Activated T-cell treated with anti-CD3 and anti-CD28 coated beads, Interleukin-2, amount 50 U/mL, for 24 hours (primary cell): ENCODE measurements around the gene PIK3CG.
"Not testable (repeated sequence)": the region's sequence is repeated elsewhere in the genome, so short reads cannot be mapped to it uniquely, and the experiment has no call there.

Experiments
- DNase-seq: peaks from one replicate; pipeline ENCODE4 v3.0.0-alpha.2; 2020
- H3K27ac Mint-ChIP-seq: 2 replicates; pipeline ENCODE4 v1.8.0; 2020; ENCODE audit warnings: mild to moderate bottlenecking, mixed read lengths
- H3K27me3 Mint-ChIP-seq: 2 replicates; pipeline ENCODE4 v1.8.0; 2020; ENCODE audit warnings: mixed read lengths
- H3K36me3 Mint-ChIP-seq: 2 replicates; pipeline ENCODE4 v1.8.0; 2020; ENCODE audit warnings: low read depth, mixed read lengths
- H3K4me1 Mint-ChIP-seq: 2 replicates; pipeline ENCODE4 v1.8.0; 2020; ENCODE audit warnings: low read depth, mixed read lengths
- H3K4me3 Mint-ChIP-seq: 2 replicates; pipeline ENCODE4 v1.8.0; 2020; ENCODE audit warnings: mild to moderate bottlenecking, moderate library complexity, mixed read lengths
- H3K9me3 Mint-ChIP-seq: 2 replicates; pipeline ENCODE4 v1.8.0; 2020; ENCODE audit warnings: mixed read lengths

Gene PIK3CG

DNA sequence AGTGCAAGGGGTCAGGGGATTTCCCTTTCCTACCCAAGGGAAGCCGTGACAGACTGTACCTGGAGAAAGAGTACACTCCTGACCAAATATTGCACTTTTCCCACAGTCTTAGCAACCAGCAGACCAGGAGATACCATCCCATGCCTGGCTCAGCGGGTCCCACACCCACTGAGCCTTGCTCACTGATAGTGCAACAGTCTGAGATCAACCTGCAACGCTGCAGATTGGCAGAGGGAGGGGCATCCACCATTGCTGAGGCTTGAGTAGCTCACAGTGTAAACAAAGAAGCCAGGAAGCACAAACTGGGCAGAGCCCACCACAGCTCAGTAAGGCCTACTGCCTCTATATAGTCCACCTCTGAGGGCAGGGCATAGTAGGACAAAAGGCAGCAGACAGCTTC lies 53.9 kb downstream of the PIK3CG start:
- Mint-ChIP-seq H3K4me3 (no peak overlapping the region), H3K27me3 (no peaks in the 10 kb centered on the region), H3K36me3 (peaks cover 10% of the 10 kb centered on the region), H3K9me3 (peaks cover 27% of the 10 kb centered on the region), H3K27ac (no peak overlapping the region), H3K4me1 (peaks cover 6% of the 10 kb centered on the region)
- no peak for DNase-seq

DNA sequence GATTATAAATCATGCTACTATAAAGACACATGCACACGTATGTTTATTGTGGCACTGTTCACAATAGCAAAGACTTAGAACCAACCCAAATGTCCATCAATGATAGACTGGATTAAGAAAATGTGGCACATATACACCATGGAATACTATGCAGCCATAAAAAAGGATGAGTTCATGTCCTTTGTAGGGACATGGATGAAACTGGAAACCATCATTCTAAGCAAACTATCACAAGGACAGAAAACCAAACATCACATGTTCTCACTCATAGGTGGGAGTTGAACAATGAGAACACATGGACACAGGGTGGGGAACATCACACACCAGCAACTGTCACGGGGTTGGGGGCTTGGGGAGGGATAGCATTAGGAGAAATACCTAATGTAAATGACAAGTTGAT lies 59.4 kb downstream of the PIK3CG start:
- H3K27me3 Mint-ChIP-seq, H3K4me1 Mint-ChIP-seq, H3K36me3 Mint-ChIP-seq, H3K27ac Mint-ChIP-seq, DNase-seq, H3K4me3 Mint-ChIP-seq: not testable (repeated sequence)
- peaks cover 30% of the 10 kb centered on the region for H3K9me3 Mint-ChIP-seq

DNA sequence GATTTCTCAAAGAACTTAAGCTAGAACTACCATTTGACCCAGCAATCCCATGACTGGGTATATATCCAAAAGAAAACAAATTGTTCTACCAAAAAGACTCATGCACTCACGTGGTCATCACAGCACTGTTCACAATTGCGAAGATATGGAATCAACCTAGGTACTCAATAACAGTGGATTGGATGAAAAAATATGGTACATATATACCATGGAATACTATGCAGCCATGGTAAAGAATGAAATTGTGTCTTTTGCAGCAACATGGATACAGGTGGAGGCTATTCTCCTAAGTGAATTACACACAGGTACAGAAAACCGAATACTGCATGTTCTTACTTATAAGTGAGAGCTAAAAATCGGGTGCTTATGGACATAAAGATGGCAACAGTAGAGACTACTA lies 61.8 kb downstream of the PIK3CG start:
- DNase-seq, result no peak
- Mint-ChIP-seq H3K9me3 (peaks cover 12% of the 10 kb centered on the region), H3K4me3 (no peak overlapping the region), H3K36me3 (no peaks in the 10 kb centered on the region), H3K4me1 (peaks cover 2% of the 10 kb centered on the region), H3K27me3 (no peaks in the 10 kb centered on the region), H3K27ac (no peak overlapping the region)

DNA sequence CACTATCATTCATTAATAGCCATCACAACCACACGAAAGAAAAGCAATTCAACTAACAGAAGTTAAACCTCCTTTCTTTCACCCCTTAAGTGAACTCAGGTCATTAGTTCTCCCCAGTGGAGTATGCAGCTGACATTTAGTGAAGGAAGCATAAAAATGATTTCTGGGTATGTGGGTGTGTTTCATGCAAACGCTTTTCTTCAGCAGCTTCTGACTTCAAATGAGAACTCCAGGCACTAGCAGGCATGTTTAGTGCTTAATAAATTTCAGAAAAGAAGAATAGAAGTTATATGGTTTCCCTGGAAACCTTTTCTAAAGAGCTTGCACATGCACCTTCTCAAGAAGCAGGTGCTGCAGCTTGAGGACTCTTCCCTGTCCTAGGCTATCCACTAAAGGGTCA lies 62.5 kb downstream of the PIK3CG start:
- H3K4me1 Mint-ChIP-seq, result peaks cover 2% of the 10 kb centered on the region
- H3K4me3 Mint-ChIP-seq, result no peak overlapping the region
- H3K9me3 Mint-ChIP-seq, result peaks cover 8% of the 10 kb centered on the region
- H3K27ac Mint-ChIP-seq, result no peak overlapping the region
- H3K36me3 Mint-ChIP-seq, result no peaks in the 10 kb centered on the region
- no peak for DNase-seq
- H3K27me3 Mint-ChIP-seq, result no peaks in the 10 kb centered on the region

DNA sequence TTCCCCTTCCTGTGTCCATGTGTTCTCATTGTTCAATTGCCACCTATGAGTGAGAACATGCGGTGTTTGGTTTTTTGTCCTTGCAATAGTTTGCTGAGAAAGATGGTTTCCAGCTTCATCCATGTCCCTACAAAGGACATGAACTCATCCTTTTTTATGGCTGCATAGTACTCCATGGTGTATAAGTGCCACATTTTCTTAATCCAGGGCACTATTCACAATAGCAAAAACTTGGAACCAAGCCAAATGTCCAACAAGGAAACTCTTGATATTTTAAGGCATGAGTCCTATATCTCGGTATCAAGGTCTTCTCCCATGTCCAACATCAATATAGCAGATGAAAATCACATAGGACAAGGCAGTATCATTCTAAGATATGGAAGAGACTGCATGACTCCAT lies 64.5 kb downstream of the PIK3CG start:
- not testable (repeated sequence) for H3K27ac Mint-ChIP-seq, H3K36me3 Mint-ChIP-seq, H3K4me3 Mint-ChIP-seq, H3K9me3 Mint-ChIP-seq, H3K27me3 Mint-ChIP-seq, H3K4me1 Mint-ChIP-seq, DNase-seq

DNA sequence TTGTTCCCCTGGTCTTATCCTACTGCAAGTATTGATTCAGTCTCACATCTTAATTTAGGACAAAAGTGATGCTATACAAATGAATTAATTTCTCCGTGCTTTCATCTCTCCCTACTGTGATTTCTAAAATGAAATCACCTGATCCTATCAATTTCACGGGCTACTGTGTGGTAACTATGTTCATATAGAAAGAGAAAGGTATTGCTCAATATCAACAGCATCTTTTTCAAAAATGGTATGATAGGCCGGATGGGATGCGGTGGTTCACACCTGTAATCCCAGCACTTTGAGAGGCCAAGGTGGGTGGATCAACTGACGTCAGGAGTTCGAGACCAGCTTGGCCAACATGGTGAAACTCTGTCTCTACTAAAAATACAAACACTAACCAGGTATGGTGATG lies 71.2 kb downstream of the PIK3CG start:
- Mint-ChIP-seq H3K4me1 (no peaks in the 10 kb centered on the region), H3K4me3 (no peak overlapping the region), H3K27me3 (no peaks in the 10 kb centered on the region), H3K36me3 (no peaks in the 10 kb centered on the region), H3K9me3 (no peaks in the 10 kb centered on the region), H3K27ac (no peak overlapping the region)
- no peak for DNase-seq

DNA sequence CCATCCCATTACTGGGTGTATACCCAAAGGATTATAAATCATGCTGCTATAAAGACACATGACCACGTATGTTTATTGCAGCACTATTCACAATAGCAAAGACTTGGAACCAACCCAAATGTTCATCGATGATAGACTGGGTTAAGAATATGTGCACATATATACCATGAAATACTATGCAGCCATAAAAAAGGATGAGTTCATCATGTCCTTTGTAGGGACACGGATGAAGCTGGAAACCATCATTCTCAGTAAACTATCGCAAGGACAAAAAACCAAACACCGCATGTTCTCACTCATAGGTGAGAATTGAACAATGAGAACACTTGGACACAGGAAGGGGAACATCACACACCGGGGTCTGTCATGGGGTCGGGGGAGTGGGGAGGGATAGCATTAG lies 73.0 kb downstream of the PIK3CG start:
- H3K4me3 Mint-ChIP-seq, H3K4me1 Mint-ChIP-seq, H3K27ac Mint-ChIP-seq, DNase-seq, H3K27me3 Mint-ChIP-seq, H3K36me3 Mint-ChIP-seq, H3K9me3 Mint-ChIP-seq: not testable (repeated sequence)

DNA sequence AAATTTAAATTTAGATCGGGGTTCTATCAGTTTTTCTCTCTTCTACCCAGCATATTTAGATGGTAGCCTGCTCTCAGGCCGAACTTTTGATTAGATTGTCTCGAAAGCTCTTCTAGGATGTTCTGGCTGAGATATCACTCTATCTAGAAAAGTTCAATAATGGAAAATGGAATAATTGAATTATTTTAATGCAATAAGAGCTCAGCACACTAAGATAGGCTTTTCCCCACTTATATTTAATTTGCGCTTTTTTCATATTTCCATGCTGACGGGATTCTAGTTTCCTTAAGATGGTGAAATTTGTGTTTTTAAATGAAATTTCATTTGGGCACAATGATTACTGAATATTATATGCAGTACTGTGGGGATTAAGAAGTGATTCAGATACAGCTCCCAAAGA lies 73.7 kb downstream of the PIK3CG start:
- no peaks in the 10 kb centered on the region for H3K4me1 Mint-ChIP-seq
- no peak overlapping the region for H3K27ac Mint-ChIP-seq
- no peaks in the 10 kb centered on the region for H3K9me3 Mint-ChIP-seq
- no peak for DNase-seq
- H3K4me3 Mint-ChIP-seq, result no peak overlapping the region
- no peaks in the 10 kb centered on the region for H3K36me3 Mint-ChIP-seq
- no peaks in the 10 kb centered on the region for H3K27me3 Mint-ChIP-seq

DNA sequence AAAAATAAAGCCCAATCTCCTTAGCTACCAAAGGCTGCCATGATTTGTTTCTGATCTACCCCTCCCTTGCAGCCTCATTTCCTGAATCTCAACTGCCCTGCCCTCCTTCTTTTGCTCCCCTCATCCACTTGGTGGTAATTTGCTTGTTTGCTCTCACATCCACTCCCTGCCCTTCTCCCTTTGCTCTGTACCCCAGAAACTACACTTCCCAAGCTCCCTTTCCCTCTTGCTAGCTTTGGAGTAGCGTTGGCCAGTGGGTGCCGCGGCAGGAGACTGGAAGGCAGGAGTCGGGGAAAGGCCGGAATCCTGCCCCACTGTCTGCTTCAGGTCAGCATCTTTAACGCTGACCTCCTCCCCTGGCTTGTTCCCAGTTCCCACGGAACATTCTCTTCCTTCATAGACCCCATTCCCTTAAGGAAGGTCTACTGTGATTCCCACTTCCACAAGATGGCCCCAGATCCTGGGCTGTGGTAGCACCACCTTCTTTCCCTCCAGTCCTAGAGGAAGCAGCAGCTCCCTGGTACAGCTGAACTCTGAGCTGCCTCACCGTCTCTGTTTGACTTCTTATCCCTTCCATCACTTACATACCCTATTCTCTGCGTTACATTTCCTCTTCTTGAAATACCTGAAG lies 79.1 kb downstream of the PIK3CG start:
- DNase-seq, result no peak
- H3K9me3 Mint-ChIP-seq, result no peaks in the 10 kb centered on the region
- H3K4me3 Mint-ChIP-seq, result no peak overlapping the region
- no peaks in the 10 kb centered on the region for H3K36me3 Mint-ChIP-seq
- peaks cover 4% of the 10 kb centered on the region for H3K27me3 Mint-ChIP-seq
- H3K27ac Mint-ChIP-seq, result no peak overlapping the region
- H3K4me1 Mint-ChIP-seq, result no peaks in the 10 kb centered on the region

DNA sequence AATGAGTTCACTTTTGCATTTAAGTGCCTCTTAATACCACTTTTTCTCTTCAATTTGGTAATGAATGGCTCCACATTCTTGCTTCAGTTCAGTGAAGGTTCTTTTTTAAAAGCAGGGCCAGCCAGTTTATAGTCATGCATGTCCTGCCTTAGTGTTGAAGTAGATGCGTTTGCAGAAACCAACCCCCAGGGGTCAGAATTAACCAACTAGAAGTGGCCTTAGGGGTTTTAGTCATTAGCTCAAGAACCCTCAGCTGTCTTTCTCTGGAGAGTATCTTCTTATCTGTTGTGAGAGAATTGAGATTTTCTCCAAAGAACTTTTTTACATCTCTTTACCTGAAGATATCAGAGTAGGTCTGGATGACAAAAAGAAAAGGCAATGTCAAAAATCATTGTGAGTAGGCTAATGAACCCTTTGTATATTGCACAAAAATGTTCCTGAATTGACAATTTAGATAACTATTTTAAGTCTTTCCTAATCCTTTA lies 82.2 kb downstream of the PIK3CG start:
- Mint-ChIP-seq H3K4me1 (no peaks in the 10 kb centered on the region), H3K27me3 (peaks cover 4% of the 10 kb centered on the region), H3K36me3 (no peaks in the 10 kb centered on the region), H3K9me3 (no peaks in the 10 kb centered on the region), H3K4me3 (no peak overlapping the region), H3K27ac (no peak overlapping the region)
- DNase-seq, result no peak

DNA sequence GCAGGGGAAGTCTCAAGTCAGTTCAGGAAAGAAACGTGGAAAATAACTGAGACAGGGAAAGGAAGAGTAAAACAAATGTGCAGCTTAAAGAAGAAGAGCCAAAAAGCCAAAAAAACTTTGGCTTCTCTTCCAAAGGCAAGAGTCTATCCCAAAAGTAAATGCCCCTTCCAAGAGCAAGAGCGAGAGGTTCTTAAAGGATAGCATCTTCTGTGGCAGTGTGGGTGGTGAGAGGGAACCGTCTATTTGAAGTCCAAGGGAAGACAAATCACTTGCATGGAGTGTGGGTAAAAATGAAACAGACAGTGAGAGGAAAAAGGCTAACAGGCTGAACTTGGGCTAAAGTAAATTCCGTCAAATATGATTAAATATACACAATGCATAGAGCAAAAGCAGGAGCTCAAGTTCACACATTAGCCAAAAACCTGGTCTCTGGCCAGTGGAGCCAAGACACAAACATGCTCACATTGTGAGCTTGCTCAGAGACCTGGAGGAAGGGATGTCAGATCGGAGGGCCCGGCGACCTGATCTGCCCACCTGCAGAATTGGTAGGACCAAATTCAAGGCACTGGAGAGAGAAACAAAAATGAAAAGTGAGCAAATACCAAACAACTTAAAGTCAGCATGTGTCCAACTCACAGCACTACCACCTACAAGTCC lies 87.0 kb downstream of the PIK3CG start:
- DNase-seq, result no peak
- Mint-ChIP-seq H3K4me3 (no peak overlapping the region), H3K36me3 (no peaks in the 10 kb centered on the region), H3K27ac (no peak overlapping the region), H3K4me1 (no peaks in the 10 kb centered on the region), H3K27me3 (peaks cover 4% of the 10 kb centered on the region), H3K9me3 (no peaks in the 10 kb centered on the region)

DNA sequence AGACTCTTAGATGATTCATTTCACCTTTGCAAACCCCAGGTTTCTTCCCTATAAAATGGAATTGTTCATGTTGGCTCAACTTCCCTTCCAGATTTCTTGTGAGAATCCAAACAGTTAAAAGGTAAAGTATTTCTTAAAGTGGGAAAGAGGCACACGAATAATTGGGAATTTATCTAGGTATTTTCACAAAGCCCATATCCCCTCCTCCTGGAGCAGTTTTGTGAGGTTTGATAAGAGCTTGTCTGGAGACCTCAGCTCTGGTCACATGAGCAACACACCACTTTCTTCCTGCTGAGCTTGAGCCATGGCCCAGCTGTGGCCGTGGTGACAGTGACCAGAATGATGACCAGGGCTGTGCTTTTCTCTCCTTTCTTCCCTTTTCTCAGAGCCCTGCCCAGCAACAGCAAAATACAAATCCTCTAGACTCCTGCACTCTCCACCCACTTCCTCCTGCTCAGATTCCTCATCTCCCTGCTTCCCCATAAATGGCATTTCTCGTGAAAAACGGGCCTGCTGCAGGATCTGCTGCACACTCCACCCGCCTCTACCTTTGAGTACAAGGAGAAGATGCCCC lies 87.7 kb downstream of the PIK3CG start:
- H3K27ac Mint-ChIP-seq, result no peak overlapping the region
- no peaks in the 10 kb centered on the region for H3K4me1 Mint-ChIP-seq
- DNase-seq, result no peak
- H3K4me3 Mint-ChIP-seq, result no peak overlapping the region
- H3K36me3 Mint-ChIP-seq, result no peaks in the 10 kb centered on the region
- peaks cover 4% of the 10 kb centered on the region for H3K27me3 Mint-ChIP-seq
- H3K9me3 Mint-ChIP-seq, result no peaks in the 10 kb centered on the region

DNA sequence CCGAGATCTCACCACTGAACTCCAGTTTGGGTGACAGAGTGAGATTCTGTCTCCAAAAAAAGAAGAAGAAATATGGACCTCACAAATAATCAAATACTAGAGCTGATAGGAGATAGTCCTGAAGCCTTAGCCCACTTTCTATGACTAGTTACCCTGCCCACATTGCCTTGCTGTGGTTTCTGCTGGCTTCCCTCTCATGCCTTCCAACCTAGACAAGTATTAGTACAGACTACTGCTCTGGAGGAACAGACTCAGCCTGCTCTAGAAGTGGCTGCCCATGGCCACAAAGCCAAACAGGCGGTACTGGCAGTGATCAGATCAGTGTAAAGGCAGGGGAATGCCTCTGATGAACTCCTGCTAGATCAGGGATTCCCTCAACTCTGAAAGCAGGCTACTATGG lies 89.8 kb downstream of the PIK3CG start:
- H3K27me3 Mint-ChIP-seq, result no peaks in the 10 kb centered on the region

DNA sequence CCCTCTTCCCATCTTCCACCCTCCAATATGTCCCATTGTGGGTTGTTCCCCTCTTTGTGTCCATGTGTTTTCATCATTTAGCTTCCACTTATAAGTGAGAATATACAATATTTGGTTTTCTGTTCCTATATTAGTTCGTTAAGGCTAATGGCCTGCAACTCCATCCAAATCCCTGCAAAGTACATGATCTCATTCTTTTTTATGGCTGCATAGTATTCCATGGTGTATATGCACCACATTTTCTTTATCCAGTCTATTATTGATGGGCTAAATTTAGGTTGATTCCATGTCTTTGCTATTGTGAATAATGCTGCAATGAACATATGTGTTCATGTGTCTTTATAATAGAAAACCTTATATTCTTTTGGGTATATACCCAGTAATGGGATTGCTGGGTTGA lies 90.8 kb downstream of the PIK3CG start:
- H3K4me3 Mint-ChIP-seq, H3K4me1 Mint-ChIP-seq, H3K27me3 Mint-ChIP-seq, DNase-seq, H3K27ac Mint-ChIP-seq, H3K36me3 Mint-ChIP-seq, H3K9me3 Mint-ChIP-seq: not testable (repeated sequence)

More for the DNA sequence above, 89.8 kb downstream of the PIK3CG start:
- DNase-seq, result no peak
- Mint-ChIP-seq H3K27ac (no peak overlapping the region), H3K9me3 (no peaks in the 10 kb centered on the region), H3K4me3 (no peak overlapping the region), H3K4me1 (no peaks in the 10 kb centered on the region), H3K36me3 (no peaks in the 10 kb centered on the region)
